ENCODE data around the gene GIGYF1. TPM values are rescaled to one million over a fixed set of nuclear protein-coding genes. Genes with fewer than 3 reads are reported as not detected.

GIGYF1 gene
- total and polyA plus RNA-seq, 2 of the 8 experiments (the other 6 are each of a cell fraction or from before 2014, with no cell fraction given): 24.1 to 99.3 TPM

- Histone ChIP-seq H3K9ac (replicated peaks in 1 of 4; ENCODE audit: extremely low read depth in 1 of 4, low read depth in 3 of 4, low read length in 3 of 4) (no peak overlapping the region), H3K23me2 (ENCODE audit: low read depth, low read length) (peaks cover 11% of the 10 kb centered on the region; the same call in 1 of the 2 replicates), H3K79me1 (ENCODE audit: low read depth, low read length) (0 out of 2 replicates have a peak, but pooled peaks cover 3% of the 10 kb centered on the region), H3K23ac (ENCODE audit: insufficient read length) (no peak overlapping the region), H2AK5ac (ENCODE audit: low read depth, low read length) (no peak overlapping the region), H3K27me3 (replicated peaks in 1 of 4; ENCODE audit: control insufficient read depth in 3 of 4, extremely low read depth in 1 of 4, insufficient read depth in 3 of 4, low read length in 3 of 4) (peaks cover 0 to 8% (median 6%) of the 10 kb centered on the region in 4 experiments; a peak in 4 of 7 replicates), H2BK15ac (ENCODE audit: low read length) (no peak overlapping the region), H3K4ac (replicated peaks; ENCODE audit: insufficient read length, low read depth, low read length) (no peak overlapping the region), H2AFZ (ENCODE audit: low read length) (no peak overlapping the region), H3K56ac (replicated peaks; ENCODE audit: insufficient read length, low read depth, low read length) (no peak overlapping the region), H2BK5ac (ENCODE audit: low read depth, low read length) (no peak overlapping the region), H3K36me3 (ENCODE audit: control insufficient read depth in 2 of 4, insufficient read depth in 4 of 4, low read length in 3 of 4) (peaks cover 0 to 2% (median 0%) of the 10 kb centered on the region in 4 experiments; a peak in 2 of 8 replicates), H3K18ac (ENCODE audit: extremely low read depth, low read length) (no peak overlapping the region), H4K91ac (replicated peaks; ENCODE audit: insufficient read length, low read length) (no peak overlapping the region), H3K4me3 (ENCODE audit: extremely low read depth in 1 of 4, insufficient read depth in 2 of 4, low read depth in 3 of 4, low read length in 4 of 4) (no peak overlapping the region), H4K5ac (ENCODE audit: insufficient read length, low read depth, low read length) (no peak overlapping the region), H4K8ac (ENCODE audit: extremely low read depth, insufficient read depth, low read length) (no peak overlapping the region), H2BK12ac (ENCODE audit: low read depth, low read length) (no peak overlapping the region), H3K4me1 (replicated peaks in 1 of 4; ENCODE audit: control insufficient read depth in 3 of 4, insufficient read depth in 4 of 4, low read length in 3 of 4) (peaks cover 0 to 3% (median 0%) of the 10 kb centered on the region in 4 experiments; a peak in 2 of 7 replicates), H3K14ac (ENCODE audit: insufficient read length) (no peak overlapping the region), H4K20me1 (replicated peaks in 1 of 2; ENCODE audit: control insufficient read depth in 1 of 2, insufficient read depth in 2 of 2, low read length in 2 of 2) (peaks cover 4% of the 10 kb centered on the region in 2 experiments), H2BK120ac (replicated peaks; ENCODE audit: low read depth, low read length) (no peak overlapping the region), H3K9me3 (ENCODE audit: insufficient read depth in 2 of 2, low read depth in 1 of 2, low read length in 1 of 2) (no peaks in the 10 kb centered on the region), H3K4me2 (ENCODE audit: insufficient read depth in 1 of 2, low read depth in 2 of 2, low read length in 2 of 2) (no peak overlapping the region), H2BK20ac (ENCODE audit: low read length) (no peak overlapping the region), H3K27ac (ENCODE audit: low read depth, low read length) (no peak overlapping the region), H3K79me2 (ENCODE audit: control insufficient read depth in 1 of 2, insufficient read depth in 2 of 2, low read length in 2 of 2) (no peaks in the 10 kb centered on the region)
- CTCF ChIA-PET (ENCODE audit: partially characterized antibody): interaction anchor here (0.6 to 2.2 kb wide), 9 partner anchors 10 to 269 kb away, joined by 3 to 7 read pairs (median 3); partner anchors contain the start of gene POP7
- FAIRE-seq (no peak), DNase-seq (ENCODE audit: low read depth in 1 of 2, low spot score in 2 of 2) (no peak)
- POLR2A ChIA-PET (ENCODE audit: partially characterized antibody): interaction anchor here (0.6 to 1.2 kb wide), 2 partner anchors 10 to 41 kb away, joined by 3 to 4 read pairs; no protein-coding TSS in a partner anchor
- WGBS, 2 experiments (ENCODE audit: extremely low coverage in 1 of 2, insufficient coverage in 1 of 2, insufficient read length in 1 of 2, insufficient replicate concordance in 2 of 2, low coverage in 1 of 2, low lambda C conversion rate in 2 of 2, missing lambda C conversion rate in 1 of 2): 83% methylated on average over 17 of the region's 18 CpGs; no CpG with 5 or more reads in 1 of the 2 experiments
- TF ChIP-seq CBX8 (IDR thresholded peaks at IDR 0.05; ENCODE audit: borderline replicate concordance, low read depth, low read length): no peak
- TF ChIP-seq HDAC6 (IDR thresholded peaks at IDR 0.05; ENCODE audit: low read depth, low read length): no peak
- TF ChIP-seq BRCA1 (IDR thresholded peaks at IDR 0.05; ENCODE audit: low read depth, low read length): no peak
- no peak for TF ChIP-seq POLR2A (IDR thresholded peaks at IDR 0.05; ENCODE audit: control extremely low read depth in 1 of 2, low read depth in 2 of 2, low read length in 2 of 2)
- TF ChIP-seq KDM5A (IDR thresholded peaks at IDR 0.05; ENCODE audit: low read length): no peak
- no peak for TF ChIP-seq ZNF274 (IDR thresholded peaks at IDR 0.05; ENCODE audit: borderline replicate concordance, extremely low read depth, low read length)
These were observed 22.4 kb downstream of the GIGYF1 start for GRCh38 chr7:100671353-100672327.

Data from H1 (cell line).